Peyer's patch (tissue), 4 donors: ENCODE results near the gene KRT24.

ENCODE experiments used
- CTCF ChIP-seq, 6 experiments: fragments of 450-650 bp in 4 of 6; fragments of 200-600 bp in 2 of 6; sonication (generic) in 1 of 6; IDR thresholded peaks; one replicate each; pipeline ENCODE4 v1.5.1; 2017 to 2019; ENCODE audit warnings: antibody characterized with exemption in 6 of 6, mild to moderate bottlenecking in 3 of 6, moderate library complexity in 1 of 6
- POLR2A ChIP-seq, 2 donors: fragments of 450-650 bp; IDR thresholded peaks; one replicate each; pipeline ENCODE4 v1.5.1; 2017; ENCODE audit warnings: antibody characterized with exemption in 2 of 2, mild to moderate bottlenecking in 2 of 2, moderate library complexity in 2 of 2

GRCh38 chr17:40699371-40699770 lies 4.2 kb downstream of the KRT24 start:
- TF ChIP-seq POLR2A (IDR thresholded peaks at IDR 0.05) (no peak), CTCF (IDR thresholded peaks at IDR 0.05) (no peak)
